Measurements from ENCODE around the gene APOA4. TPM values are rescaled to one million over a fixed set of nuclear protein-coding genes. Genes with fewer than 3 reads are reported as not detected.

Gene APOA4
- total RNA-seq, 1 experiment from 2014 or later, result not detected

DNA sequence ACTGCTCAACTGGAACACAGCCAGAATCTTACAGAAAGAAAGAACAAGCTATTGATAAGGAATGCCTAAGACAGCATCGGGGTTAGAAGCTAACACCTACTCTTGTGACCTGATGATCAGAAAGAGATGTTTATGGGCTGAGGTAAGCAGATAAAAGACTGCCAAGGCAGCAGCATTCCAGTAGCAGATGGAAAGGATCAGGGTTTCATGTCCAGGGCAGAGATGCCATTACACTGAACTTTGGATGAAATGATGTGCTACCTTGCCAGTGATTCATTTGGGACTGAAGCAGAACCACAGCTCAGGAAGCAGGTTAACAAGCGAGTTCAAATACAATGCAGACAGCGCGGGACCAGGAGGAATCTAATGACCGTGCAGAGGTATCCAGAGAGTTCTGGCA lies 41.4 kb upstream of the APOA4 start:
- no peaks in the 10 kb centered on the region for H3K79me2 ChIP-seq (ENCODE audit: low read length)
- no peak overlapping the region for H2AFZ ChIP-seq (ENCODE audit: low read length)
- no peaks in the 10 kb centered on the region for H4K20me1 ChIP-seq (ENCODE audit: insufficient read depth, low read depth, low read length)
- H3K9me3 ChIP-seq (ENCODE audit: low read length), result no peaks in the 10 kb centered on the region
- no peaks in the 10 kb centered on the region for H3K4me1 ChIP-seq (ENCODE audit: low read length)
- no peak overlapping the region for H3K9ac ChIP-seq (ENCODE audit: low read length)
- H3K27me3 ChIP-seq (ENCODE audit: low read length), result no peaks in the 10 kb centered on the region
- DNase-seq, result no peak
- H3K4me2 ChIP-seq (ENCODE audit: low read depth, low read length, poor library complexity, severe bottlenecking), result no peak overlapping the region
- no peaks in the 10 kb centered on the region for H3K9me2 ChIP-seq (replicated peaks; ENCODE audit: insufficient read depth, low read length)
- H3K36me3 ChIP-seq (ENCODE audit: insufficient read depth, low read length), result no peaks in the 10 kb centered on the region
- H3K27ac ChIP-seq (ENCODE audit: low read length), result no peak overlapping the region
- no peak overlapping the region for H3K4me3 ChIP-seq (ENCODE audit: low read length)

DNA sequence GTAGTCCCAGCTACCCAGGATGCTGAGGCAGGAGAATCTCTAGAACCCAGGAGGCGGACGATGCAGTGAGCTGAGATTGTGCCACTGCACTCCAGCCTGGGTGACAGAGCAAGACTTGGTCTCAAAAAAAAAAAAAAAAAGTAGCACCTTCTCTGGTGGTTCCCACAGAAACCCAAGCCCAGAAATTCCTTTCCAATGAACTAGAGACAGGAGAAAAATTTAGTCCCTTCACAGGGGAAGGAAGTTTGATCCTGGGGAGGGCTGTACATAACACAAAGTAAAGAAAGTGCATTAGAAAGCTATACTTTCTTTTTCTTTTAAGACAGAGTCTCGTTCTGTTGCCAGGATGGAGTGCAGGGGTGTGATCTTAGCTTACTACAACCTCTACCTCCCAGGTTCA lies 39.8 kb upstream of the APOA4 start:
- Histone ChIP-seq H2AFZ (ENCODE audit: low read length) (no peak overlapping the region), H3K4me1 (ENCODE audit: low read length) (no peaks in the 10 kb centered on the region), H4K20me1 (ENCODE audit: insufficient read depth, low read depth, low read length) (no peaks in the 10 kb centered on the region), H3K36me3 (ENCODE audit: insufficient read depth, low read length) (no peaks in the 10 kb centered on the region), H3K4me2 (ENCODE audit: low read depth, low read length, poor library complexity, severe bottlenecking) (no peak overlapping the region), H3K9ac (ENCODE audit: low read length) (no peak overlapping the region), H3K4me3 (ENCODE audit: low read length) (no peak overlapping the region), H3K27me3 (ENCODE audit: low read length) (no peaks in the 10 kb centered on the region), H3K79me2 (ENCODE audit: low read length) (no peaks in the 10 kb centered on the region), H3K27ac (ENCODE audit: low read length) (no peak overlapping the region), H3K9me2 (replicated peaks; ENCODE audit: insufficient read depth, low read length) (no peaks in the 10 kb centered on the region), H3K9me3 (ENCODE audit: low read length) (no peaks in the 10 kb centered on the region)
- DNase-seq, result no peak

DNA sequence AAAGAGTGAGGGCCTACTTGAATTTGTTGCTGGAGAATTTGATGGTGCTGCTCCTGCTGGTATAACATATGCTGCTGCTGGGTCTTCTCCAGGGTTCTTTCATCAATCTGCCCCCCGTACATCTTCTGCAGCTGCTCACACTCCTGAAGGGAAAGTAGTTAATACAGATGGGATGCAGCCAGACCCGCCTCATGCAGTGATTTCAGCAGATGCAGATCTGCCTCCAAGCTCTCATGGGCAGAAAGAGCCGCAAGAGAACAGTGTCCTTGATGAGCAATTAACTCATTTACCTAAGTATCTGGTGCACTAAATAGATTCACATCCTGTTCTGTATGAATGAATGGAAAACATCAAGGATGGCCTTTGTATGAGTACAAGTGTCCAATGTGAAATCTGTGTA lies 39.1 kb upstream of the APOA4 start:
- no peak for DNase-seq
- no peaks in the 10 kb centered on the region for H3K27me3 ChIP-seq (ENCODE audit: low read length)
- H4K20me1 ChIP-seq (ENCODE audit: insufficient read depth, low read depth, low read length), result no peaks in the 10 kb centered on the region
- no peaks in the 10 kb centered on the region for H3K9me3 ChIP-seq (ENCODE audit: low read length)
- H2AFZ ChIP-seq (ENCODE audit: low read length), result no peak overlapping the region
- no peaks in the 10 kb centered on the region for H3K4me1 ChIP-seq (ENCODE audit: low read length)
- no peaks in the 10 kb centered on the region for H3K79me2 ChIP-seq (ENCODE audit: low read length)
- H3K36me3 ChIP-seq (ENCODE audit: insufficient read depth, low read length), result no peaks in the 10 kb centered on the region
- no peak overlapping the region for H3K4me2 ChIP-seq (ENCODE audit: low read depth, low read length, poor library complexity, severe bottlenecking)
- H3K4me3 ChIP-seq (ENCODE audit: low read length), result no peak overlapping the region
- H3K9me2 ChIP-seq (replicated peaks; ENCODE audit: insufficient read depth, low read length), result no peaks in the 10 kb centered on the region
- H3K9ac ChIP-seq (ENCODE audit: low read length), result no peak overlapping the region
- no peak overlapping the region for H3K27ac ChIP-seq (ENCODE audit: low read length)

- no peak for DNase-seq
- Histone ChIP-seq H3K4me1 (ENCODE audit: low read length) (no peaks in the 10 kb centered on the region), H3K27ac (ENCODE audit: low read length) (no peak overlapping the region), H3K27me3 (ENCODE audit: low read length) (no peaks in the 10 kb centered on the region), H3K9me2 (replicated peaks; ENCODE audit: insufficient read depth, low read length) (no peaks in the 10 kb centered on the region), H3K36me3 (ENCODE audit: insufficient read depth, low read length) (no peaks in the 10 kb centered on the region), H3K79me2 (ENCODE audit: low read length) (no peaks in the 10 kb centered on the region), H2AFZ (ENCODE audit: low read length) (no peak overlapping the region), H3K9ac (ENCODE audit: low read length) (no peak overlapping the region), H4K20me1 (ENCODE audit: insufficient read depth, low read depth, low read length) (no peaks in the 10 kb centered on the region), H3K4me2 (ENCODE audit: low read depth, low read length, poor library complexity, severe bottlenecking) (no peak overlapping the region), H3K9me3 (ENCODE audit: low read length) (no peaks in the 10 kb centered on the region), H3K4me3 (ENCODE audit: low read length) (no peak overlapping the region)
Measured at GRCh38 chr11:116861539-116861938, 38.4 kb upstream of the APOA4 start.

DNA sequence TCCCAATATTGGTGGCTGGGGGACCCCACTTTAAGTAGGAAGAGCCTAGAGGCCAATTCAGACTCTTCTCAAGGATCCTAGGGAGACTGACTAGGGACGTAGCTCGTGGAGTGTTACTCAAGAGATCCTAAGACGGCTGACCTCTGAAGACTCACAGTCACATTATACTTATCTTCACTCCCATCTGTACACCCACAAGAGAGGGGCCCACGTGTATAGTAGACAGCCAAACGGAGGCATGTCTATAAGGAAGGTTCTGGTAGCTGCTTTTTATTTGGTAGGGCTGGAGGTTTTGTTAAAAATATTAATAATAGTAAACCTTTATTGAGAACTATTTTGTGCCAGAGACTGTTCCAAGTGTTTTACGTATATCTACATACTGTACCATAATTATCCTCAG lies 37.2 kb upstream of the APOA4 start:
- no peak overlapping the region for H3K9ac ChIP-seq (ENCODE audit: low read length)
- H4K20me1 ChIP-seq (ENCODE audit: insufficient read depth, low read depth, low read length), result no peaks in the 10 kb centered on the region
- H3K4me3 ChIP-seq (ENCODE audit: low read length), result no peak overlapping the region
- H3K36me3 ChIP-seq (ENCODE audit: insufficient read depth, low read length), result no peaks in the 10 kb centered on the region
- no peaks in the 10 kb centered on the region for H3K79me2 ChIP-seq (ENCODE audit: low read length)
- H3K27ac ChIP-seq (ENCODE audit: low read length), result no peak overlapping the region
- no peak for DNase-seq
- no peak overlapping the region for H2AFZ ChIP-seq (ENCODE audit: low read length)
- H3K4me1 ChIP-seq (ENCODE audit: low read length), result no peaks in the 10 kb centered on the region
- H3K4me2 ChIP-seq (ENCODE audit: low read depth, low read length, poor library complexity, severe bottlenecking), result no peak overlapping the region
- H3K27me3 ChIP-seq (ENCODE audit: low read length), result no peaks in the 10 kb centered on the region
- H3K9me3 ChIP-seq (ENCODE audit: low read length), result no peaks in the 10 kb centered on the region
- H3K9me2 ChIP-seq (replicated peaks; ENCODE audit: insufficient read depth, low read length), result no peaks in the 10 kb centered on the region

DNA sequence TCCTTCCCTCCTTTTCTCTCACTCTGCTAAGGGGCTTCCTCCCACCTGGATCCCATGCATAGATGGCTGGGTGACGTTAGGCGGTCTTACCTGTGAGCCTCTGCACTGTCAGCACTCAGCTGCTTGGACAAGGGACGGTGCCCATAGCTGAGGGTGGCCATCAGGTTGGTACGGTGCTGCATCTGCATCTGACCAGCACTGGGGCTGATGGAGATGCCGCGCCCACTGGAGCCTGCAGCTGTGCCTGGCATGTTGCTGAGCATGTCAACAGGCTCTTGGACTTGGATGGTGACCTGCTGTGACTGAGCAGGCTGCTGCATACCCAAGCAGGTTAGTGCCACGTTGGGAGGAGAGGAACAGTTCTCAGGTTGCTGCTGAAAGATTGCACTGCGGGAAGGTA lies 36.1 kb upstream of the APOA4 start:
- H3K36me3 ChIP-seq (ENCODE audit: insufficient read depth, low read length), result no peaks in the 10 kb centered on the region
- no peaks in the 10 kb centered on the region for H4K20me1 ChIP-seq (ENCODE audit: insufficient read depth, low read depth, low read length)
- no peak overlapping the region for H2AFZ ChIP-seq (ENCODE audit: low read length)
- H3K9me2 ChIP-seq (replicated peaks; ENCODE audit: insufficient read depth, low read length), result no peaks in the 10 kb centered on the region
- no peak overlapping the region for H3K4me2 ChIP-seq (ENCODE audit: low read depth, low read length, poor library complexity, severe bottlenecking)
- H3K9me3 ChIP-seq (ENCODE audit: low read length), result no peaks in the 10 kb centered on the region
- no peak overlapping the region for H3K27ac ChIP-seq (ENCODE audit: low read length)
- no peak for DNase-seq
- no peaks in the 10 kb centered on the region for H3K4me1 ChIP-seq (ENCODE audit: low read length)
- no peaks in the 10 kb centered on the region for H3K79me2 ChIP-seq (ENCODE audit: low read length)
- no peaks in the 10 kb centered on the region for H3K27me3 ChIP-seq (ENCODE audit: low read length)
- no peak overlapping the region for H3K4me3 ChIP-seq (ENCODE audit: low read length)
- H3K9ac ChIP-seq (ENCODE audit: low read length), result no peak overlapping the region

DNA sequence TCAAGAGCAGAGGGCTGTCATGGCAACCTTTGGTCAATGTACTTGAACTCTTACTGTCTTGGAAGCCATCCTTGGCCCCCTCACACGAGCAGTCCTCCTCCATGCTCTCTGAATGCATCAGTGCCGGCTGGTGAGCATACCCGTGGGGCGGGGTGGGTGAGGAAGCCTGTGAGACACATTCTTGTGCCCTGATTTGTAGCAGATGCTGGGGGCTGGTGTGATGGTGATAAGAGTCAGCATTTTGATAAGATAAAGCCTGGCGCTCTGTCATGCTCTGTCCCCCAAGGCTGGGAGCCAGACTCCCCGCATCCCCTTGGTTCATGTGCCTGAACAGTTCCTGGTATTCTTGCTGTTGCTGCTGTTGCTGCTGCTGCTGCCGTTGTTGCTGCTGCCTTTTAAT lies 34.8 kb upstream of the APOA4 start:
- Histone ChIP-seq H4K20me1 (ENCODE audit: insufficient read depth, low read depth, low read length) (no peaks in the 10 kb centered on the region), H3K9me3 (ENCODE audit: low read length) (no peaks in the 10 kb centered on the region), H2AFZ (ENCODE audit: low read length) (no peak overlapping the region), H3K36me3 (ENCODE audit: insufficient read depth, low read length) (no peaks in the 10 kb centered on the region), H3K79me2 (ENCODE audit: low read length) (no peaks in the 10 kb centered on the region), H3K4me2 (ENCODE audit: low read depth, low read length, poor library complexity, severe bottlenecking) (no peak overlapping the region), H3K27ac (ENCODE audit: low read length) (no peak overlapping the region), H3K9ac (ENCODE audit: low read length) (no peak overlapping the region), H3K9me2 (replicated peaks; ENCODE audit: insufficient read depth, low read length) (no peaks in the 10 kb centered on the region), H3K27me3 (ENCODE audit: low read length) (no peaks in the 10 kb centered on the region), H3K4me1 (ENCODE audit: low read length) (no peaks in the 10 kb centered on the region), H3K4me3 (ENCODE audit: low read length) (no peak overlapping the region)
- no peak for DNase-seq

DNA sequence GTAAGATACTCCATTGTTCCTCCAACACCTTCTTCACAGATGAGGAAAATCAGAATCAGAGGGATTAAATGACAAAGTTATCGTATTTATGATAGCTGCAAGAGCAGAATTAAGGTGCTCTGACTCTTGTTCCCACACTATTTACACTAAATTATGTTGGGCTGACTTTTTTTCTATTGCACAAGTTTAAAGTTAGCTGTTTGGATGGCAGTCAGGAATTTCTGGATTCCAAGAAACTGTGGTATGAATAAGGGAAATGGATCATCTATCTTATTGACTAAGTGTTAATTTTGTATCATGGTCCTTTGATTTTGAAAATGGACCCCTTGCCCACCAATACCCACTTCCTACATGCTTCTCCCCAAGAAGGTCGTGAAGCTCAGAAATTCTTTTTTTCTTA lies 34.2 kb upstream of the APOA4 start:
- no peak for DNase-seq

DNA sequence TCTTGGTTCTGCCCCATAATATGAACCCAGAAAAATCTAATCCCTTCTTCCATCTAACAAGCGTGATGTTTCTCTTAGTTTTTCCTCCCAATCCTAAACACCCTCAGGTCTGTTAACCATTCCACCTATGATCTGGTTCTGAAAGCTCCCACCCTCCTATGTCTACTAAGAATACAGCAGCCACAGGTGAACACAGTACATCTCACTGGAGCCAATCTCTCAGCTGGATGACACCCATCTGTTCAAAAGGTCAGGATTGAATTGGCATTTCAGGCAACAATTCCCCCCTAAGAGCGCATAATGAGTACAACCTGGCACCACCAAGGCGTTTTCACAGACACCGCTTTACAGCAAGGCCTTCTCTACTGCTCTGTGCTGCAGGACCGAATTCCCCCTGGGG lies 33.3 kb upstream of the APOA4 start:
- H3K79me2 ChIP-seq (ENCODE audit: low read length), result no peaks in the 10 kb centered on the region
- no peaks in the 10 kb centered on the region for H3K9me3 ChIP-seq (ENCODE audit: low read length)
- no peaks in the 10 kb centered on the region for H3K4me1 ChIP-seq (ENCODE audit: low read length)
- no peak overlapping the region for H3K9ac ChIP-seq (ENCODE audit: low read length)
- H3K36me3 ChIP-seq (ENCODE audit: insufficient read depth, low read length), result no peaks in the 10 kb centered on the region
- H2AFZ ChIP-seq (ENCODE audit: low read length), result no peak overlapping the region
- no peaks in the 10 kb centered on the region for H3K9me2 ChIP-seq (replicated peaks; ENCODE audit: insufficient read depth, low read length)
- no peaks in the 10 kb centered on the region for H3K27me3 ChIP-seq (ENCODE audit: low read length)
- no peak overlapping the region for H3K4me3 ChIP-seq (ENCODE audit: low read length)
- H3K27ac ChIP-seq (ENCODE audit: low read length), result no peak overlapping the region
- no peaks in the 10 kb centered on the region for H4K20me1 ChIP-seq (ENCODE audit: insufficient read depth, low read depth, low read length)
- DNase-seq, result no peak
- H3K4me2 ChIP-seq (ENCODE audit: low read depth, low read length, poor library complexity, severe bottlenecking), result no peak overlapping the region

More for the DNA sequence above, 34.2 kb upstream of the APOA4 start:
- Histone ChIP-seq H3K4me2 (ENCODE audit: low read depth, low read length, poor library complexity, severe bottlenecking) (no peak overlapping the region), H3K4me1 (ENCODE audit: low read length) (no peaks in the 10 kb centered on the region), H3K9me2 (replicated peaks; ENCODE audit: insufficient read depth, low read length) (no peaks in the 10 kb centered on the region), H3K27me3 (ENCODE audit: low read length) (no peaks in the 10 kb centered on the region), H4K20me1 (ENCODE audit: insufficient read depth, low read depth, low read length) (no peaks in the 10 kb centered on the region), H3K9ac (ENCODE audit: low read length) (no peak overlapping the region), H3K79me2 (ENCODE audit: low read length) (no peaks in the 10 kb centered on the region), H3K4me3 (ENCODE audit: low read length) (no peak overlapping the region), H3K36me3 (ENCODE audit: insufficient read depth, low read length) (no peaks in the 10 kb centered on the region), H3K9me3 (ENCODE audit: low read length) (no peaks in the 10 kb centered on the region), H3K27ac (ENCODE audit: low read length) (no peak overlapping the region), H2AFZ (ENCODE audit: low read length) (no peak overlapping the region)

Data from Karpas-422 (cell line).